Natural killer cell (primary cell): ENCODE data around the gene CETN2. TPM values are rescaled to one million over a fixed set of nuclear protein-coding genes. Genes with fewer than 3 reads are reported as not detected.

Source experiments
- ATAC-seq, 3 donors: fragments of 150-1000 bp in 2 of 3; fragments of 200-7000 bp in 1 of 3; cut with Tn5 transposase; 1 replicate in 1 of 3; 2 replicates in 2 of 3; pipeline ENCODE4 v1.10.0; 2021; ENCODE audit warnings: mild to moderate bottlenecking in 2 of 3, moderate library complexity in 2 of 3
- DNase-seq, 2 donors: peaks; one replicate each; pipeline versions ENCODE4 v3.0.0 to v3.0.0-alpha.2; 2013 to 2021; ENCODE audit warnings: mixed read lengths in 1 of 2
- H3K27ac ChIP-seq: one replicate; pipeline ENCODE4 v1.5.1; 2013; ENCODE audit warnings: mild to moderate bottlenecking, low read length
- H3K27me3 ChIP-seq: one replicate; pipeline ENCODE4 v1.6.1; 2013; ENCODE audit warnings: low read length; ENCODE audit not compliant: control insufficient read depth, insufficient read depth
- H3K36me3 ChIP-seq: one replicate; pipeline ENCODE4 v1.6.1; 2013; ENCODE audit warnings: low read length; ENCODE audit not compliant: control insufficient read depth, insufficient read depth
- H3K4me1 ChIP-seq: one replicate; pipeline ENCODE4 v1.6.1; 2013; ENCODE audit warnings: low read length; ENCODE audit not compliant: control insufficient read depth, insufficient read depth
- H3K4me3 ChIP-seq: one replicate; pipeline ENCODE4 v1.5.1; 2013; ENCODE audit warnings: low read length
- H3K9me3 ChIP-seq: one replicate; pipeline ENCODE4 v1.6.1; 2013; ENCODE audit warnings: low read length; ENCODE audit not compliant: control insufficient read depth, insufficient read depth
- H3K27ac Mint-ChIP-seq, 2 donors: one replicate each; pipeline ENCODE4 v1.8.0; 2022; ENCODE audit warnings: mild to moderate bottlenecking in 2 of 2, mixed read lengths in 2 of 2, moderate library complexity in 1 of 2
- H3K27me3 Mint-ChIP-seq, 2 donors: one replicate each; pipeline ENCODE4 v1.8.0; 2022; ENCODE audit warnings: low read depth in 2 of 2, mixed read lengths in 2 of 2
- H3K36me3 Mint-ChIP-seq: one replicate; pipeline ENCODE4 v1.8.0; 2022; ENCODE audit warnings: mixed read lengths
- H3K4me1 Mint-ChIP-seq, 2 donors: one replicate each; pipeline ENCODE4 v1.8.0; 2022; ENCODE audit warnings: mixed read lengths in 2 of 2
- H3K4me3 Mint-ChIP-seq: one replicate; pipeline ENCODE4 v1.8.0; 2022; ENCODE audit warnings: mild to moderate bottlenecking, moderate library complexity, mixed read lengths
- H3K9me3 Mint-ChIP-seq, 2 donors: one replicate each; pipeline ENCODE4 v1.8.0; 2022; ENCODE audit warnings: mixed read lengths in 2 of 2
- CTCF ChIP-seq: fragments of 200-600 bp; IDR thresholded peaks from one replicate; pipeline ENCODE4 v1.8.0; 2022; ENCODE audit warnings: antibody characterized with exemption
- WGBS: methylation state at CpG from one replicate; pipeline ENCODE4 v1.1.7; 2013; ENCODE audit warnings: missing lambda C conversion rate; ENCODE audit not compliant: insufficient coverage; 5-methylcytosine and 5-hydroxymethylcytosine counted together
- intact Hi-C: fragments of 100-400 bp; cut with micrococcal nuclease; formaldehyde crosslinking; loops from one replicate; pipeline ENCODE4 v1.14.2; 2022
- total RNA-seq, 4 donors: library from RNA; stranded (reverse); fragments of 120-200 nt in 1 of 4; gene quantifications; one replicate each; pipeline versions ENCODE4 v1.2.3 to v1.2.4, GENCODE V29; 2013 to 2022

The CETN2 gene
- 10 to 100 TPM in 1 of 3 donors, 1 to 10 TPM in 2; 8.3 to 11.0 (median 9.8) TPM for total RNA-seq
- 22.4 TPM for total RNA-seq (2013)

- Histone ChIP-seq H3K4me1 (peaks cover 17% of the 10 kb centered on the region), H3K9me3 (no peaks in the 10 kb centered on the region), H3K27ac (peak within 1 kb of the TSS; percentile 80), H3K36me3 (no peaks in the 10 kb centered on the region), H3K27me3 (no peaks in the 10 kb centered on the region), H3K4me3 (peak within 1 kb of the TSS; percentile 71)
- DNase-seq (peak; percentile 91 to 95), ATAC-seq (peak; percentile 96 to 99 (median 96))
- under 1% methylated on average over 71 of the region's 71 CpGs for WGBS
- Mint-ChIP-seq H3K9me3 (no peaks in the 10 kb centered on the region), H3K4me3 (peak within 1 kb of the TSS; percentile 92), H3K27ac (peak within 1 kb of the TSS; percentile 80 to 91), H3K36me3 (no peaks in the 10 kb centered on the region), H3K27me3 (no peaks in the 10 kb centered on the region), H3K4me1 (peaks cover 0 to 34% of the 10 kb centered on the region in 2 donors)
- no peak for TF ChIP-seq CTCF
- intact Hi-C loops: no loop called here
Measured at GRCh38 chrX:152830312-152831305, at the start of gene CETN2, which contains the start of gene NSDHL. TSS of gene CETN2 (minus strand) at chrX:152830757. CDS start at chrX:152830710, 47 bp downstream. TSS of gene NSDHL (plus strand) at chrX:152831063. CDS start at chrX:152846325, 15,262 bp downstream.

- Mint-ChIP-seq H3K4me1 (peaks cover 0 to 5% of the 10 kb centered on the region in 2 donors), H3K27ac (no peak overlapping the region), H3K27me3 (peaks cover 0 to 15% of the 10 kb centered on the region in 2 donors), H3K36me3 (no peaks in the 10 kb centered on the region), H3K4me3 (no peak overlapping the region), H3K9me3 (no peaks in the 10 kb centered on the region)
- no peak for DNase-seq
- no peak for TF ChIP-seq CTCF
- intact Hi-C loops: no loop called here
- Histone ChIP-seq H3K9me3 (no peaks in the 10 kb centered on the region), H3K4me1 (no peaks in the 10 kb centered on the region), H3K27ac (no peak overlapping the region), H3K36me3 (no peaks in the 10 kb centered on the region), H3K27me3 (no peaks in the 10 kb centered on the region), H3K4me3 (no peak overlapping the region)
- ATAC-seq: no peak
- 76% methylated on average over 13 of the region's 16 CpGs for WGBS
Measured at GRCh38 chrX:152878976-152879755, 48.6 kb upstream of the CETN2 start.

GRCh38 chrX:152876931-152877840 lies 46.6 kb upstream of the CETN2 start:
- Histone ChIP-seq H3K4me1 (peaks cover 8% of the 10 kb centered on the region), H3K36me3 (no peaks in the 10 kb centered on the region), H3K9me3 (no peaks in the 10 kb centered on the region), H3K4me3 (no peak overlapping the region), H3K27me3 (no peaks in the 10 kb centered on the region), H3K27ac (no peak overlapping the region)
- no peaks in the 10 kb centered on the region for H3K9me3 Mint-ChIP-seq
- intact Hi-C loops: no loop called here
- peaks cover 0 to 11% of the 10 kb centered on the region in 2 donors for H3K27me3 Mint-ChIP-seq
- peaks cover 12 to 14% of the 10 kb centered on the region in 2 donors for H3K4me1 Mint-ChIP-seq
- ATAC-seq: no peak
- DNase-seq: no peak
- no peak overlapping the region for H3K27ac Mint-ChIP-seq
- 89% methylated on average over 9 of the region's 10 CpGs for WGBS
- no peak overlapping the region for H3K4me3 Mint-ChIP-seq
- H3K36me3 Mint-ChIP-seq: no peaks in the 10 kb centered on the region
- no peak for TF ChIP-seq CTCF
